CD4-positive, alpha-beta memory T cell (primary cell): ENCODE data around the gene ASH1L. TPM values are rescaled to one million over a fixed set of nuclear protein-coding genes. Genes with fewer than 3 reads are reported as not detected.

Experiments
- CTCF ChIA-PET: fragments of 350-600 bp; sonication (Branson Sonifier 250); formaldehyde crosslinking; loops from one replicate; lab custom pipeline; 2021; ENCODE audit warnings: inconsistent platforms; ENCODE audit not compliant: partially characterized antibody; lab: Charles Lee
- POLR2A ChIA-PET: fragments of 350-600 bp; sonication (Branson Sonifier 250); formaldehyde crosslinking; loops from one replicate; lab custom pipeline; 2021; ENCODE audit not compliant: partially characterized antibody; lab: Charles Lee
- DNase-seq, 5 donors: peaks; one replicate each; pipeline versions ENCODE4 v3.0.0 to v3.0.0-alpha.2; 2020 to 2022; ENCODE audit warnings: mixed read lengths in 1 of 5
- H3K27ac ChIP-seq: one replicate; pipeline ENCODE4 v1.7.0; 2013; ENCODE audit warnings: low read depth, low read length
- H3K27me3 ChIP-seq: 2 replicates; pipeline ENCODE4 v1.7.0; 2013; ENCODE audit warnings: mild to moderate bottlenecking, low read length, moderate library complexity; ENCODE audit not compliant: insufficient read depth
- H3K36me3 ChIP-seq: 2 replicates; pipeline ENCODE4 v1.7.0; 2013; ENCODE audit warnings: mild to moderate bottlenecking, low read length, moderate library complexity; ENCODE audit not compliant: insufficient read depth
- H3K4me1 ChIP-seq: 2 replicates; pipeline ENCODE4 v1.7.0; 2013; ENCODE audit warnings: mild to moderate bottlenecking, low read length, moderate library complexity; ENCODE audit not compliant: insufficient read depth
- H3K4me3 ChIP-seq, 2 donors: one replicate each; pipeline ENCODE4 v1.7.0; 2013; ENCODE audit warnings: low read length in 2 of 2, mild to moderate bottlenecking in 1 of 2
- H3K9me3 ChIP-seq, 2 donors: one replicate each; pipeline ENCODE4 v1.7.0; 2013; ENCODE audit warnings: low read length in 2 of 2, control low read depth in 1 of 2; ENCODE audit not compliant: control insufficient read depth in 1 of 2
- H3K27ac Mint-ChIP-seq, 7 donors: one replicate each; pipeline ENCODE4 v1.8.0; 2020 to 2021; ENCODE audit warnings: mixed read lengths in 7 of 7, mild to moderate bottlenecking in 6 of 7, inconsistent platforms in 3 of 7, moderate library complexity in 3 of 7
- H3K27me3 Mint-ChIP-seq, 2 donors: one replicate each; pipeline ENCODE4 v1.8.0; 2020 to 2021; ENCODE audit warnings: mixed read lengths in 2 of 2
- H3K36me3 Mint-ChIP-seq, 2 donors: one replicate each; pipeline ENCODE4 v1.8.0; 2020 to 2021; ENCODE audit warnings: mixed read lengths in 2 of 2, inconsistent platforms in 1 of 2, mild to moderate bottlenecking in 1 of 2
- H3K4me1 Mint-ChIP-seq, 4 donors: one replicate each; pipeline ENCODE4 v1.8.0; 2020 to 2021; ENCODE audit warnings: mixed read lengths in 4 of 4, mild to moderate bottlenecking in 1 of 4
- H3K4me3 Mint-ChIP-seq, 8 donors: one replicate each; pipeline ENCODE4 v1.8.0; 2020 to 2021; ENCODE audit warnings: mixed read lengths in 8 of 8, mild to moderate bottlenecking in 7 of 8, moderate library complexity in 6 of 8, inconsistent platforms in 3 of 8
- H3K9me3 Mint-ChIP-seq, 8 donors: one replicate each; pipeline ENCODE4 v1.8.0; 2020 to 2021; ENCODE audit warnings: mixed read lengths in 8 of 8, mild to moderate bottlenecking in 5 of 8, inconsistent platforms in 3 of 8, moderate library complexity in 1 of 8
- intact Hi-C: fragments of 100-400 bp; cut with micrococcal nuclease; formaldehyde crosslinking; loops from one replicate; pipeline ENCODE4 v1.15.1; 2023
- polyA plus RNA-seq, 2 donors: library from polyadenylated mRNA; unstranded; fragments of 300-500 nt; fragmentation: Illumina TruSeq; gene quantifications; one replicate each; pipeline ENCODE4 v1.2.3, GENCODE V29; 2021
- total RNA-seq, 2 experiments: library from RNA; stranded (reverse); gene quantifications; one replicate each; pipeline ENCODE4 v1.2.3, GENCODE V29; 2021

The ASH1L gene
- total and polyA plus RNA-seq, 4 experiments from 2014 or later, result 7.6 to 107 (median 70.4) TPM

GRCh38 chr1:155531624-155532023 is 31.0 kb downstream of the ASH1L start:
- H3K4me3 Mint-ChIP-seq, result no peak overlapping the region
- peaks cover 32 to 56% (median 43%) of the 10 kb centered on the region in 4 donors for H3K4me1 Mint-ChIP-seq
- peaks cover 38% of the 10 kb centered on the region for H3K4me1 ChIP-seq
- H3K27me3 Mint-ChIP-seq, result no peaks in the 10 kb centered on the region
- ChIA-PET CTCF (no interaction called here), POLR2A (no interaction called here)
- H3K9me3 Mint-ChIP-seq, result no peaks in the 10 kb centered on the region
- peak overlapping the region in 3 of 7 donors; percentile 29 to 36 (median 32) for H3K27ac Mint-ChIP-seq
- peaks cover 14 to 20% of the 10 kb centered on the region in 2 donors for H3K36me3 Mint-ChIP-seq
- no peak overlapping the region for H3K27ac ChIP-seq
- no peak for DNase-seq
- H3K4me3 ChIP-seq, result no peak overlapping the region
- H3K9me3 ChIP-seq, result no peaks in the 10 kb centered on the region
- H3K36me3 ChIP-seq, result no peaks in the 10 kb centered on the region
- intact Hi-C loops, result no loop called here
- H3K27me3 ChIP-seq, result no peaks in the 10 kb centered on the region

- no peak overlapping the region for H3K4me3 Mint-ChIP-seq
- DNase-seq, result no peak
- H3K4me3 ChIP-seq, result no peak overlapping the region
- no peaks in the 10 kb centered on the region for H3K36me3 ChIP-seq
- no peaks in the 10 kb centered on the region for H3K9me3 ChIP-seq
- intact Hi-C loops, result loop anchor here (5.0 kb wide), 1 partner anchor 32 kb away; the partner anchor contains the start of gene ASH1L
- H3K27me3 Mint-ChIP-seq, result no peaks in the 10 kb centered on the region
- H3K27ac ChIP-seq, result no peak overlapping the region
- H3K27me3 ChIP-seq, result no peaks in the 10 kb centered on the region
- ChIA-PET POLR2A (no interaction called here), CTCF (no interaction called here)
- H3K4me1 ChIP-seq, result peaks cover 32% of the 10 kb centered on the region
- no peaks in the 10 kb centered on the region for H3K9me3 Mint-ChIP-seq
- peak overlapping the region in 3 of 7 donors; percentile 3 to 39 (median 30) for H3K27ac Mint-ChIP-seq
- peaks cover 30 to 52% (median 39%) of the 10 kb centered on the region in 4 donors for H3K4me1 Mint-ChIP-seq
- H3K36me3 Mint-ChIP-seq, result peaks cover 14 to 20% of the 10 kb centered on the region in 2 donors
These were observed 32.7 kb downstream of the ASH1L start for GRCh38 chr1:155529929-155530328.

GRCh38 chr1:155529109-155529508 is 33.5 kb downstream of the ASH1L start:
- Histone ChIP-seq H3K36me3 (no peaks in the 10 kb centered on the region), H3K9me3 (no peaks in the 10 kb centered on the region), H3K27ac (no peak overlapping the region), H3K4me1 (peaks cover 29% of the 10 kb centered on the region), H3K27me3 (no peaks in the 10 kb centered on the region), H3K4me3 (no peak overlapping the region)
- Mint-ChIP-seq H3K27ac (peak overlapping the region in 1 of 7 donors; percentile 29), H3K4me3 (peak overlapping the region in 1 of 8 donors; percentile 8), H3K9me3 (no peaks in the 10 kb centered on the region), H3K4me1 (peaks cover 25 to 51% (median 37%) of the 10 kb centered on the region in 4 donors), H3K27me3 (no peaks in the 10 kb centered on the region), H3K36me3 (peaks cover 14 to 20% of the 10 kb centered on the region in 2 donors)
- ChIA-PET POLR2A (no interaction called here), CTCF (no interaction called here)
- intact Hi-C loops, result loop anchor here (5.0 kb wide), 1 partner anchor 33 kb away; the partner anchor contains the start of gene ASH1L
- DNase-seq, result no peak

- CTCF ChIA-PET, result interaction anchor here (0.7 kb wide), 1 partner anchor 129 kb away, joined by 3 read pairs; no protein-coding TSS in a partner anchor
- H3K27me3 ChIP-seq, result no peaks in the 10 kb centered on the region
- Mint-ChIP-seq H3K36me3 (peaks cover 11 to 12% of the 10 kb centered on the region in 2 donors), H3K9me3 (no peaks in the 10 kb centered on the region), H3K27me3 (no peaks in the 10 kb centered on the region), H3K27ac (no peak overlapping the region), H3K4me3 (no peak overlapping the region), H3K4me1 (peaks cover 32 to 56% (median 41%) of the 10 kb centered on the region in 4 donors)
- POLR2A ChIA-PET, result interaction anchor here (1.7 kb wide), 1 partner anchor 36 kb away, joined by 4 read pairs; no protein-coding TSS in a partner anchor
- H3K4me3 ChIP-seq, result no peak overlapping the region
- H3K9me3 ChIP-seq, result no peaks in the 10 kb centered on the region
- intact Hi-C loops, result loop anchor here (5.0 kb wide), 1 partner anchor 35 kb away; the partner anchor contains the start of gene ASH1L
- no peak for DNase-seq
- no peaks in the 10 kb centered on the region for H3K36me3 ChIP-seq
- no peak overlapping the region for H3K27ac ChIP-seq
- peaks cover 27% of the 10 kb centered on the region for H3K4me1 ChIP-seq
These were observed 34.9 kb downstream of the ASH1L start for GRCh38 chr1:155527677-155528076.

- no peaks in the 10 kb centered on the region for H3K27me3 ChIP-seq
- no peak overlapping the region for H3K27ac ChIP-seq
- H3K4me3 ChIP-seq, result no peak overlapping the region
- H3K9me3 ChIP-seq, result no peaks in the 10 kb centered on the region
- intact Hi-C loops, result loop anchor here (5.0 kb wide), 1 partner anchor 36 kb away; the partner anchor contains the start of gene ASH1L
- H3K4me1 Mint-ChIP-seq, result peaks cover 29 to 53% (median 40%) of the 10 kb centered on the region in 4 donors
- H3K27ac Mint-ChIP-seq, result no peak overlapping the region
- no peak overlapping the region for H3K4me3 Mint-ChIP-seq
- H3K36me3 ChIP-seq, result no peaks in the 10 kb centered on the region
- ChIA-PET POLR2A (interaction anchor here (0.7 to 1.7 kb wide), 3 partner anchors 9 to 264 kb away, joined by 3 to 4 read pairs (median 3); partner anchors contain the start of gene SCAMP3), CTCF (no interaction called here)
- no peak for DNase-seq
- no peaks in the 10 kb centered on the region for H3K9me3 Mint-ChIP-seq
- H3K27me3 Mint-ChIP-seq, result no peaks in the 10 kb centered on the region
- H3K36me3 Mint-ChIP-seq, result peaks cover 10 to 14% of the 10 kb centered on the region in 2 donors
- H3K4me1 ChIP-seq, result peaks cover 27% of the 10 kb centered on the region
These were observed 36.2 kb downstream of the ASH1L start for GRCh38 chr1:155526356-155526755.

- Mint-ChIP-seq H3K4me3 (no peak overlapping the region), H3K27ac (peak overlapping the region in 1 of 7 donors; percentile 32), H3K36me3 (peaks cover 21 to 30% of the 10 kb centered on the region in 2 donors), H3K4me1 (peaks cover 30 to 64% (median 51%) of the 10 kb centered on the region in 4 donors), H3K9me3 (no peaks in the 10 kb centered on the region), H3K27me3 (no peaks in the 10 kb centered on the region)
- Histone ChIP-seq H3K27me3 (no peaks in the 10 kb centered on the region), H3K4me1 (peaks cover 35% of the 10 kb centered on the region), H3K4me3 (no peak overlapping the region), H3K27ac (no peak overlapping the region), H3K36me3 (peaks cover 3% of the 10 kb centered on the region), H3K9me3 (no peaks in the 10 kb centered on the region)
- DNase-seq, result no peak
- ChIA-PET POLR2A (no interaction called here), CTCF (no interaction called here)
- intact Hi-C loops, result no loop called here
These were observed 40.5 kb downstream of the ASH1L start for GRCh38 chr1:155522069-155522468.

GRCh38 chr1:155518484-155518883 is 44.1 kb downstream of the ASH1L start:
- H3K9me3 Mint-ChIP-seq, result no peaks in the 10 kb centered on the region
- peak overlapping the region in 1 of 8 donors; percentile 41 for H3K4me3 Mint-ChIP-seq
- H3K36me3 Mint-ChIP-seq, result peaks cover 25 to 32% of the 10 kb centered on the region in 2 donors
- H3K27ac ChIP-seq, result no peak overlapping the region
- ChIA-PET CTCF (no interaction called here), POLR2A (no interaction called here)
- no peaks in the 10 kb centered on the region for H3K27me3 ChIP-seq
- H3K4me1 ChIP-seq, result peaks cover 40% of the 10 kb centered on the region
- no peaks in the 10 kb centered on the region for H3K27me3 Mint-ChIP-seq
- H3K4me3 ChIP-seq, result no peak overlapping the region
- H3K36me3 ChIP-seq, result peaks cover 3% of the 10 kb centered on the region
- intact Hi-C loops, result no loop called here
- no peak for DNase-seq
- H3K27ac Mint-ChIP-seq, result peak overlapping the region in 2 of 7 donors; percentile 16 to 27
- no peaks in the 10 kb centered on the region for H3K9me3 ChIP-seq
- peaks cover 41 to 79% (median 61%) of the 10 kb centered on the region in 4 donors for H3K4me1 Mint-ChIP-seq
